Measurements from ENCODE around the gene TOPBP1.
"Not testable (repeated sequence)": the region's sequence is repeated elsewhere in the genome, so short reads cannot be mapped to it uniquely, and the experiment has no call there.

The TOPBP1 gene

GRCh38 chr3:133661454-133662277 is at the start of gene TOPBP1:
TSS of gene TOPBP1 (minus strand) at chr3:133661941. CDS start at chr3:133661127, 814 bp downstream.
- Histone ChIP-seq H3K4me3 (peak within 1 kb of the TSS; percentile 69 to 100 (median 92)), H3K27ac (peak within 1 kb of the TSS; percentile 67 to 96 (median 88))

- no peak overlapping the region for H3K4me3 ChIP-seq
- no peak overlapping the region for H3K27ac ChIP-seq
Observed at GRCh38 chr3:133711013-133711412, 49.3 kb upstream of the TOPBP1 start.

DNA sequence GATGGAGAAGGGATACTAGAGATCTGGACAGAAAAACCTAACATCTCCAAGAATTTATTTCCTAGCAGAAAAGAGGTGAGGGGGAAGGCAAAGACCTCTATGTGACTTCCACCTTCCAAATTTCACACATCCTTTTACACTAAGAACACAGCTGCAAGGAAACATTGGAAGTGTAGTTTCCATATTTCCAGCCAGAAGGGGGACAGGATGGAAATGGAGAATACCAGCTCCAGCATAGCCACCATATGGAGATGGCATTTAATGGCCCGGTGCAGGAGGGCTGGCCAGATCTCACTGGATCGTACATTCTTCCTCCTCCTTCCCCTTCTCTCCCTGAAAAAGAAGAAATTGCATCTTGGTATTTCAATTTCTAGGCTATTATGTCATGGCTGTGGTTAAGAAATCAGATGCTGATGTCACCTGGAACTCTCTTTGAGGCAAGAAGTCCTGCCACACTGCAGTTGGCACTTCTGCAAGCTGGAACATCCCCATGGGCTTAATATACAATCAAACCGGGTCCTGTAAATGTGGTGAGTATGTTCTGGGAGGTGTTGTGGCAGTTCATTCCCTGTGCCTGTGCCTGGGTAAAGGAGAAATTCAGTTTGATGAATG is 47.5 kb upstream of the TOPBP1 start:
- Histone ChIP-seq H3K27ac (no peak overlapping the region), H3K4me3 (no peak overlapping the region)

DNA sequence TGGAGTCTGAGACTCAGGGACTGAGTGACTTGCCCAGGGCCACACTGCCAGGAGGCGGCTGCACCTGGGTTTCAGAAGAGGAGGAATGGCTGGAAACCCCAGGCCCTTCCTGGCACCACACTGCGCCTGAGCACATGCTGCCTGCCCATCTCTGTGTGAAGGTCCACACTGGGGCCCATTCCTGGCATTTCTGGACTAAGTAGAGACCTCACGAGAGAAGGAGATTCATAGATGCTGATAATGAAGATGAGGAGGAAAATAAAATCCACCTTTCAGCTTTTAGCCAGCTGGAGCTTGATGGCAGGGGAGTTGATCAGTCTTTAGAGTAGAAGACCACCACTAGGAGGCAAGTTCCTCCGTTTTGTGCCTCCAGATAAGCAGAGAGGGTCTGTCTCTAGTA is 44.3 kb upstream of the TOPBP1 start:
- no peak overlapping the region for H3K27ac ChIP-seq

GRCh38 chr3:133703915-133704314 is 42.2 kb upstream of the TOPBP1 start:
- Histone ChIP-seq H3K4me3 (no peak overlapping the region), H3K27ac (no peak overlapping the region)

More for the DNA sequence above, 44.3 kb upstream of the TOPBP1 start:
- no peak overlapping the region for H3K4me3 ChIP-seq

GRCh38 chr3:133701435-133702358 is 40.0 kb upstream of the TOPBP1 start:
- H3K27ac ChIP-seq: no peak overlapping the region
- no peak overlapping the region for H3K4me3 ChIP-seq

GRCh38 chr3:133700351-133700750 is 38.6 kb upstream of the TOPBP1 start:
- Histone ChIP-seq H3K4me3 (no peak overlapping the region), H3K27ac (no peak overlapping the region)

DNA sequence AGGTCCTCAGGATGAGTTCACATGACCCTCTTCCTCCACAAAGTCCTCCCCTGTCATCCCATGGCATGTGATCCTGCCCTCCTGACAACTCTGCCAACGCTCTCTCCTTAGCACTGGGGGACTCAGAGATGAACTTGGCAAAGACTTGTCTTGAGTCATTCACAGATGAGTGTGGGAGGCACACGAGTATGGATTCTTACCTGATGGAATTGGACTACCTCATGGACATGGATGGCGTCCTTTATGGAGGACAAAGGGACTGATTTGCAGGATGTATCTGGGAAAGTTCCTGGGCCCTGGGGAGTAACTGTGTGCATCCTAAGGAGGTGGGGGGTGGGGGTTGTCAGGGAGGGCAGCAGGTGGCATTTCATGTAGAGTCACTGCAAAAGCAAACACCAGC is 38.2 kb upstream of the TOPBP1 start:
- Histone ChIP-seq H3K27ac (no peak overlapping the region), H3K4me3 (no peak overlapping the region)

- no peak overlapping the region for H3K27ac ChIP-seq
- no peak overlapping the region for H3K4me3 ChIP-seq
Observed at GRCh38 chr3:133699467-133699866, 37.7 kb upstream of the TOPBP1 start.

GRCh38 chr3:133697960-133698359 is 36.2 kb upstream of the TOPBP1 start:
- H3K27ac ChIP-seq: no peak overlapping the region

DNA sequence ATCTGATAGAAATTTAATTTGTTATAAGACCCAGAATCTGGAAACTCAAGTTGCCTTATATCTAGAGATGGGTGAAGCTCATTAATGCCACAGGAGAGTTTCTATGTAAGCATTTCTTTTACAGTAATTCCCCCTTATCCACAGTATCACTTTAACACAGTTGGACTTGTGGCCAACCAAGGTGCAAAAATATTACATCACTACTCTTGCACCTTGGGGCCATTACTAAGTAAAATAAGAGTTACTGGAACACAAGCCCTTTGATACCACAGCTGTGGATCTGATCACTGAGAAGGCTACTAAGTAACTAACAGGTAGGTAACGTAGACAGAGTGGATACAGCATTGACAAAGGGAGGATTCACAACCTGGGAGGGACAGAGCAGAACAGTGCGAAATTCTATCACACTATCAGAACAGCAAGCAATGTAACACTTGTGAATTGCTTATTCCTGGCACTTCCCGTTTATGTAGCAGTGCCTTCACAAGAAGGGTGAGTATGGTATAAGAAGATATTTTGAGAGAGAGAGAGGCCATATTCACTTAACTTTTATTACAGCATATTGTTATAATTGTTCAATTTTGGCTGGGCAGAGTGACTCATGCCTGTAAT is 33.9 kb upstream of the TOPBP1 start:
- Histone ChIP-seq H3K27ac (no peak overlapping the region), H3K4me3 (no peak overlapping the region)

More at GRCh38 chr3:133697960-133698359, 36.2 kb upstream of the TOPBP1 start:
- no peak overlapping the region for H3K4me3 ChIP-seq

- no peak overlapping the region for H3K27ac ChIP-seq
Observed at GRCh38 chr3:133694288-133695268, 32.8 kb upstream of the TOPBP1 start.

DNA sequence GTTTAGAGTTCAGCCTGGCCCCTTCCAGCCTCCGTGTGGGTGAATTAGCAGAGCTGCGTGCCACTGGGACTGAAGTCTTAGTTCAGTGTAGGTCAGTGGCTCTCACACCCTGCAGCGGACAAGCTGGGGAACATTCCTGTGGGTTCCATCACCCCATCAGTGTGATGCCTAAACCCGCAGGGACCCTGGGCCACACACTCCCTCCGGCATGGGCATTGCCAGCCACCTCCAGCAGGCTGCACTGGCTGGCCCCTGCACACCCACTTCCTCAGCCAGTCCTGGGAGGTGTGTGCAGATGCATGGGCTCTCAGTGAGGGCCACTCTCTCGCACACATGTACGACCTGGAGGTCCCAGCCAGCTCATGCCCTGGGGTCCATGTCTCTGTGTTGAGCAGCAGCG is 32.1 kb upstream of the TOPBP1 start:
- no peak overlapping the region for H3K4me3 ChIP-seq

More at GRCh38 chr3:133694288-133695268, 32.8 kb upstream of the TOPBP1 start:
- H3K4me3 ChIP-seq: no peak overlapping the region

GRCh38 chr3:133692759-133693158 is 31.0 kb upstream of the TOPBP1 start:
- H3K4me3 ChIP-seq: no peak overlapping the region
- no peak overlapping the region for H3K27ac ChIP-seq

More for the DNA sequence above, 32.1 kb upstream of the TOPBP1 start:
- H3K27ac ChIP-seq: no peak overlapping the region

- no peak overlapping the region for H3K4me3 ChIP-seq
Observed at GRCh38 chr3:133691273-133692107, 29.7 kb upstream of the TOPBP1 start.

GRCh38 chr3:133677993-133678392 is 16.3 kb upstream of the TOPBP1 start:
- not testable (repeated sequence) for H3K4me3 ChIP-seq, H3K27ac ChIP-seq

More at GRCh38 chr3:133691273-133692107, 29.7 kb upstream of the TOPBP1 start:
- H3K27ac ChIP-seq: no peak overlapping the region

DNA sequence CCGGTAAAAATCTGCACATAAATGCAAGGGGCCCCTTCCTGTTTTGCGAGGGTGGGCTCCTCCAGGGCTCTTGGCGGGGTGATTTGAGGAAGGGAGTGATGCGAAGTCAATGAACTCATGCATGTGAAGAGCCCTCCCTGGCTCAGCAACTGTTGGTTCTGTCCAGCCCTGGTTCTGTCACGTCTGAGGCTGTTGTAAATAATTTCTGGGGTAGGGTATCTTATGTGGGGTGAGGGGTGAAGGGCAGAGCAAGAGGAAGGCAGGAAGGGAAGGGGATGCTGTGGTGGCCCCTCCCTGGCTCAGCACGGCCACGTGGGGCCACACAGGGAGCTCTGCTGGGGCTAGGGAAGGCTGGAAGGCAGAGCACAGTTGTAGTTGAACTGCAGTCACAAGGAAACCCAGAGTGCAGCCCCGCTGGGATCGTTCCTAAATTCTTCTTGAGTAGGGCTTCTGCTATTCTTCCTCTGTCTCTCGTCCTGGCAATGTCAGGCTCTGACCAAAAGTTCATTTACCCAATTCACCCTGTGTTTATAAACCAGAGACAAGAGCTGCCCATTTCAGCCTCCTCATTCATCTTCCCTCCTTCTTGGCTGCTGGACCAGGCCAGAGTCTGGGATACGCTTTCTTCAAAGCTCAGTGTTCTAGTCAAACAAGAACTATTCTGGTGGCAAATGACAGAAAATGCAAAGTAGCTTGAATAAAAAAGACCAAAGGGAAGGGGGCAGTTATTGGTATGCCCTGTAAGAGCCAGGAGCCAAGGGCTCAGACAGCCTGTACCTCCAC is 14.8 kb upstream of the TOPBP1 start:
- no peak overlapping the region for H3K27ac ChIP-seq

More for the DNA sequence above, 14.8 kb upstream of the TOPBP1 start:
- H3K4me3 ChIP-seq: no peak overlapping the region

Measured in skin epidermis (tissue), 12 donors.